Adrenal gland (tissue), 5 donors: Measurements from ENCODE around the gene RUNX1.

Experiments used
- CTCF ChIP-seq, 6 experiments: fragments of 450-650 bp in 4 of 6; fragments of 200-600 bp in 2 of 6; sonication (generic) in 1 of 6; IDR thresholded peaks; 1 replicate in 5 of 6; 2 replicates in 1 of 6; pipeline versions ENCODE4 v1.5.1 to v1.8.0; 2016 to 2021; ENCODE audit warnings: antibody characterized with exemption in 6 of 6, mild to moderate bottlenecking in 2 of 6, moderate library complexity in 1 of 6
- POLR2A ChIP-seq, 2 donors: fragments of 450-650 bp; IDR thresholded peaks; one replicate each; pipeline ENCODE4 v1.6.1; 2017; ENCODE audit warnings: antibody characterized with exemption in 2 of 2, mild to moderate bottlenecking in 2 of 2, moderate library complexity in 1 of 2
- donor health status: DM: no; HTN: no; CAD: no.

- no peak for TF ChIP-seq POLR2A (IDR thresholded peaks at IDR 0.05)
- no peak for TF ChIP-seq CTCF (IDR thresholded peaks at IDR 0.05)
Measured at GRCh38 chr21:34834290-34834689, 214.8 kb downstream of the RUNX1 start.
